Measurements from ENCODE around the gene HSPG2. TPM values are rescaled to one million over a fixed set of nuclear protein-coding genes. Genes with fewer than 3 reads are reported as not detected.
"Not testable (repeated sequence)": the region's sequence is repeated elsewhere in the genome, so short reads cannot be mapped to it uniquely, and the experiment has no call there.

Gene HSPG2
- total and polyA plus RNA-seq, 11 donors, result 164 to 608 (median 304) TPM

GRCh38 chr1:21829294-21829693 lies 107.8 kb downstream of the HSPG2 start:
- intact Hi-C loops (cut with DNase I), result no loop called here
- Histone ChIP-seq H3K36me3 (peaks cover 5 to 100% (median 96%) of the 10 kb centered on the region in 9 donors), H3K27ac (peak overlapping the region in 1 of 12 donors; percentile 17), H3K9me3 (peaks cover 0 to 2% (median 0%) of the 10 kb centered on the region in 12 donors), H3K4me3 (no peak overlapping the region), H3K27me3 (no peaks in the 10 kb centered on the region), H3K4me1 (peaks cover 0 to 4% (median 0%) of the 10 kb centered on the region in 12 donors)
- WGBS, 4 donors, result 87 to 95% (median 91%) methylated on average over 3 to 17 of the region's 17 CpGs
- peak in 1 of 4 donors; percentile 4 for ATAC-seq
- peak in 1 of 5 donors; percentile 54 for DNase-seq
- TF ChIP-seq POLR2A (IDR thresholded peaks at IDR 0.05) (no peak), CTCF (IDR thresholded peaks at IDR 0.05) (no peak)

- intact Hi-C loops (cut with DNase I), result no loop called here
- Histone ChIP-seq H3K4me3 (no peak overlapping the region), H3K4me1 (peaks cover 0 to 4% (median 0%) of the 10 kb centered on the region in 12 donors), H3K27me3 (no peaks in the 10 kb centered on the region), H3K36me3 (peaks cover 3 to 100% (median 96%) of the 10 kb centered on the region in 9 donors), H3K9me3 (no peaks in the 10 kb centered on the region), H3K27ac (no peak overlapping the region)
- no peak for TF ChIP-seq CTCF (IDR thresholded peaks at IDR 0.05)
- no peak for TF ChIP-seq POLR2A (IDR thresholded peaks at IDR 0.05)
- WGBS, 4 donors, result 87 to 89% (median 89%) methylated on average over 16 to 28 of the region's 28 CpGs
- DNase-seq (peak in 1 of 5 donors; percentile 54), ATAC-seq (no peak)
These were observed 108.5 kb downstream of the HSPG2 start for GRCh38 chr1:21828506-21829210.

- Histone ChIP-seq H3K4me1 (peaks cover 0 to 4% (median 0%) of the 10 kb centered on the region in 12 donors), H3K4me3 (no peak overlapping the region), H3K36me3 (peaks cover 3 to 100% (median 96%) of the 10 kb centered on the region in 9 donors), H3K9me3 (no peaks in the 10 kb centered on the region), H3K27me3 (no peaks in the 10 kb centered on the region), H3K27ac (no peak overlapping the region)
- DNase-seq (peak in 2 of 5 donors; percentile 28 to 54), ATAC-seq (no peak)
- 90 to 94% (median 91%) methylated on average over 5 to 13 of the region's 13 CpGs for WGBS, 4 donors
- intact Hi-C loops (cut with DNase I), result no loop called here
- TF ChIP-seq POLR2A (IDR thresholded peaks at IDR 0.05) (no peak), CTCF (IDR thresholded peaks at IDR 0.05) (no peak)
These were observed 109.0 kb downstream of the HSPG2 start for GRCh38 chr1:21828075-21828474.

GRCh38 chr1:21827141-21827679 lies 109.9 kb downstream of the HSPG2 start:
- TF ChIP-seq CTCF (IDR thresholded peaks at IDR 0.05) (no peak), POLR2A (IDR thresholded peaks at IDR 0.05) (no peak)
- H3K4me3 ChIP-seq, result no peak overlapping the region
- H3K4me1 ChIP-seq, result peaks cover 0 to 4% (median 0%) of the 10 kb centered on the region in 12 donors
- peaks cover 3 to 100% (median 96%) of the 10 kb centered on the region in 9 donors for H3K36me3 ChIP-seq
- no peaks in the 10 kb centered on the region for H3K9me3 ChIP-seq
- no peak overlapping the region for H3K27ac ChIP-seq
- no peaks in the 10 kb centered on the region for H3K27me3 ChIP-seq
- WGBS, 4 donors, result 94 to 97% (median 96%) methylated on average over 5 of the region's 5 CpGs
- no peak for ATAC-seq
- no peak for DNase-seq
- intact Hi-C loops (cut with DNase I), result no loop called here

GRCh38 chr1:21826694-21827093 lies 110.4 kb downstream of the HSPG2 start:
- H3K4me3 ChIP-seq; H3K27me3 ChIP-seq; H3K27ac ChIP-seq; intact Hi-C loops (cut with DNase I); ATAC-seq; H3K9me3 ChIP-seq; H3K4me1 ChIP-seq: not testable (repeated sequence)
- DNase-seq, result peak in 1 of 5 donors; percentile 47
- peaks cover 3 to 100% (median 96%) of the 10 kb centered on the region in 9 donors for H3K36me3 ChIP-seq
- 91 to 96% (median 95%) methylated on average over 10 of the region's 10 CpGs for WGBS, 4 donors
